Measurements from ENCODE around the gene COX6B2. TPM values are rescaled to one million over a fixed set of nuclear protein-coding genes. Genes with fewer than 3 reads are reported as not detected.

Gene COX6B2
- total RNA-seq, 1 donor from 2014 or later, result not detected

Other genes starting within 250 kb of the COX6B2 start
- gene PPP1R12C, start 237.1 kb downstream of the COX6B2 start, total RNA-seq, result 123 and 135 TPM in 2 replicates
- not detected in 2 replicates for gene TNNT1, start 205.5 kb downstream of the COX6B2 start, total RNA-seq
- 0.57 TPM in 1 of 2 replicates, not detected in the other for gene TNNI3, start 197.0 kb downstream of the COX6B2 start, total RNA-seq
- gene DNAAF3, start 188.1 kb downstream of the COX6B2 start, total RNA-seq, result 1.5 and 2.1 TPM in 2 replicates
- not detected in 2 replicates for gene SYT5, start 174.4 kb downstream of the COX6B2 start, total RNA-seq
- gene PTPRH, start 145.2 kb downstream of the COX6B2 start, total RNA-seq, result 0.31 TPM in 1 of 2 replicates, not detected in the other
- 2.9 and 3.2 TPM in 2 replicates for gene TMEM86B, start 126.0 kb downstream of the COX6B2 start, total RNA-seq
- gene PPP6R1, start 95.7 kb downstream of the COX6B2 start, total RNA-seq, result 63.0 and 67.1 TPM in 2 replicates
- gene HSPBP1, start 74.6 kb downstream of the COX6B2 start, total RNA-seq, result 29.8 and 33.2 TPM in 2 replicates
- gene BRSK1, start 70.7 kb downstream of the COX6B2 start, total RNA-seq, result 18.0 and 23.9 TPM in 2 replicates
- gene TMEM150B, start 29.4 kb downstream of the COX6B2 start, total RNA-seq, result not detected in 2 replicates
- gene KMT5C, start 14.8 kb downstream of the COX6B2 start, total RNA-seq, result 12.4 and 18.6 TPM in 2 replicates
- gene GARIN5B, start 8.5 kb upstream of the COX6B2 start, total RNA-seq, result not detected in 2 replicates
- 0.91 and 1.0 TPM in 2 replicates for gene IL11, start 15.7 kb upstream of the COX6B2 start, total RNA-seq
- not detected in 2 replicates for gene TMEM190, start 22.1 kb upstream of the COX6B2 start, total RNA-seq
- 0.70 and 1.1 TPM in 2 replicates for gene TMEM238, start 29.6 kb upstream of the COX6B2 start, total RNA-seq
- gene RPL28, start 31.2 kb upstream of the COX6B2 start, total RNA-seq, result 1,845 and 2,000 TPM in 2 replicates
- gene UBE2S, start 53.1 kb upstream of the COX6B2 start, total RNA-seq, result 70.7 and 71.1 TPM in 2 replicates
- not detected in 2 replicates for gene SHISA7, start 88.6 kb upstream of the COX6B2 start, total RNA-seq
- 37.0 and 39.8 TPM in 2 replicates for gene ISOC2, start 106.9 kb upstream of the COX6B2 start, total RNA-seq
- not detected in 2 replicates for gene C19orf85, start 110.0 kb upstream of the COX6B2 start, total RNA-seq
- 10.4 and 11.6 TPM in 2 replicates for gene ZNF628, start 121.9 kb upstream of the COX6B2 start, total RNA-seq
- 54.2 and 58.2 TPM in 2 replicates for gene NAT14, start 130.5 kb upstream of the COX6B2 start, total RNA-seq
- gene SSC5D, start 133.7 kb upstream of the COX6B2 start, total RNA-seq, result 21.5 and 22.1 TPM in 2 replicates
- gene SBK2, start 182.4 kb upstream of the COX6B2 start, total RNA-seq, result not detected in 2 replicates
- not detected in 2 replicates for gene SBK3, start 190.8 kb upstream of the COX6B2 start, total RNA-seq
- gene ZNF579, start 226.1 kb upstream of the COX6B2 start, total RNA-seq, result 27.4 and 29.2 TPM in 2 replicates
- 17.0 and 19.1 TPM in 2 replicates for gene FIZ1, start 244.8 kb upstream of the COX6B2 start, total RNA-seq
- gene ZNF524, start 245.6 kb upstream of the COX6B2 start, total RNA-seq, result 15.5 and 15.6 TPM in 2 replicates

All from osteocyte (in vitro differentiated cells).